SJSA1 (cell line): ENCODE data around the gene PPP4C. TPM values are rescaled to one million over a fixed set of nuclear protein-coding genes. Genes with fewer than 3 reads are reported as not detected.
A peak's percentile ranks its signal among the peaks of the same experiment; 100 is the strongest.

Source experiments
- DNase-seq, 2 experiments: peaks; one replicate each; pipeline ENCODE4 v3.0.0-alpha.2; 2015 to 2020; ENCODE audit warnings: low spot score in 2 of 2, low read depth in 1 of 2
- H3K27ac ChIP-seq: fragments of 250-450 bp; sonication (Bioruptor Pico); 2 replicates; pipeline ENCODE4 v1.5.1; 2020; ENCODE audit warnings: mild to moderate bottlenecking, moderate library complexity
- H3K27me3 ChIP-seq: fragments of 250-450 bp; sonication (Bioruptor Pico); replicated peaks from 2 replicates; pipeline ENCODE4 v1.5.1; 2020; ENCODE audit warnings: mild to moderate bottlenecking, moderate library complexity
- H3K36me3 ChIP-seq: fragments of 250-450 bp; sonication (Bioruptor Pico); 2 replicates; pipeline ENCODE4 v1.5.1; 2020; ENCODE audit warnings: mild to moderate bottlenecking
- H3K4me1 ChIP-seq: fragments of 250-450 bp; sonication (Bioruptor Pico); replicated peaks from 2 replicates; pipeline ENCODE4 v1.6.1; 2021; ENCODE audit warnings: mild to moderate bottlenecking
- H3K4me3 ChIP-seq: fragments of 250-450 bp; sonication (Bioruptor Pico); 2 replicates; pipeline ENCODE4 v1.5.1; 2020; ENCODE audit warnings: mild to moderate bottlenecking
- H3K9me3 ChIP-seq: fragments of 250-450 bp; sonication (Bioruptor Pico); replicated peaks from 2 replicates; pipeline ENCODE4 v1.5.1; 2020; ENCODE audit warnings: mild to moderate bottlenecking
- total RNA-seq: library from RNA; depleted of rRNA; stranded (reverse); fragments of >200 nt; shearing (Covaris generic); gene quantifications from 2 replicates; pipeline ENCODE4 v1.2.3, GENCODE V29; 2014

The PPP4C gene
- total RNA-seq, 1 experiment from 2014 or later = 134 TPM

GRCh38 chr16:30046178-30046577 lies 29.6 kb upstream of the PPP4C start:
- Histone ChIP-seq H3K4me1 (0 out of 2 replicates have a peak, but pooled peaks cover 2% of the 10 kb centered on the region), H3K4me3 (no peak overlapping the region), H3K9me3 (no peaks in the 10 kb centered on the region), H3K27me3 (no peaks in the 10 kb centered on the region), H3K27ac (no peak overlapping the region), H3K36me3 (no peaks in the 10 kb centered on the region)
- no peak for DNase-seq

DNA sequence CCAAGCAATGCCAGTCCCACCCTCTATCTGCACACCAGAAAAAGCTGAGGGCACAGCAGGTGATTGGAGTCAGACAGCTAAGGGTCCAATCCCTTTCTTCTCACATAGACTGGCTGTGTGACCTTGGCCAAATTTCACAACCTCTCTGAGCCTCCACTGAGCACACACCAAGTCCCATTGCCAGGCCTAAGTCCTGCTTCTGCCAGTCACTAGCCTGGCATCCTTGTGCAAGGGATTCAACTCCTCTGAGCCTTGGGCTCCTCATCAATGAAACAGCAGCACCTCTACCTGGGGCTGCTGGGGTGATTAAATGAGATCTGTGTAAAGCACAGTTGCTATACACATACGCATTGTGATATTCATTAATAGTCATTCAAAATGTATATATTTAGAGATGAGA lies 29.2 kb upstream of the PPP4C start:
- H3K36me3 ChIP-seq = no peaks in the 10 kb centered on the region
- H3K9me3 ChIP-seq = no peaks in the 10 kb centered on the region
- no peak for DNase-seq
- H3K4me1 ChIP-seq = peaks cover 4% of the 10 kb centered on the region
- H3K27me3 ChIP-seq = no peaks in the 10 kb centered on the region
- H3K27ac ChIP-seq = no peak overlapping the region
- H3K4me3 ChIP-seq = no peak overlapping the region

- Histone ChIP-seq H3K27ac (no peak overlapping the region), H3K9me3 (no peaks in the 10 kb centered on the region), H3K4me3 (no peak overlapping the region), H3K36me3 (peaks cover 4% of the 10 kb centered on the region; the same call in 1 of the 2 replicates), H3K27me3 (no peaks in the 10 kb centered on the region), H3K4me1 (peaks cover 23% of the 10 kb centered on the region)
- no peak for DNase-seq
Measured at GRCh38 chr16:30049871-30050270, 25.9 kb upstream of the PPP4C start.

DNA sequence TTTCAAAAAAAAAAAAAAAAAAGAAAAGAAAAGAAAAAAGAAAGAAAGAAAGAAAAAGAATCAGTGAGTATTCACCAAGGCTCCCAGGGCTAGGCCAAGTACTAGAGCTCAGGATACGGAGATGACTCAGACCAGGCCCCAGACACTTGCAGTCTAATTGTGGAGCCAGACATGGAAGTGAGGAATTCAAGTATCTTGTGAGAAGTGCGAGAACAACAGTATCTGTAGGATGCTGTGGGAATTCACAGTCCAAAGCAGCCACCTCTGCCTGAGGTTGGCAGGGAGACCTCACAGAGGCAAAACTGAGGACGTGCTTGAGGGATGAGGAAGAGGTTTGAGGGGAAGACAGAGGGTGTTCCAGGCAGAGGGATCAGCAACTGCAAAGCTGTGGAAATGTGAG lies 24.3 kb upstream of the PPP4C start:
- peak; percentile 61 to 73 for DNase-seq
- no peak overlapping the region for H3K4me3 ChIP-seq
- peak overlapping the region; percentile 87 for H3K27ac ChIP-seq
- H3K4me1 ChIP-seq = peaks cover 23% of the 10 kb centered on the region
- H3K9me3 ChIP-seq = no peaks in the 10 kb centered on the region
- no peaks in the 10 kb centered on the region for H3K27me3 ChIP-seq
- H3K36me3 ChIP-seq = peaks cover 16% of the 10 kb centered on the region

- H3K27me3 ChIP-seq = no peaks in the 10 kb centered on the region
- peak overlapping the region; percentile 58 for H3K4me3 ChIP-seq
- peak overlapping the region; percentile 87 for H3K27ac ChIP-seq
- H3K9me3 ChIP-seq = no peaks in the 10 kb centered on the region
- peaks cover 23% of the 10 kb centered on the region for H3K4me1 ChIP-seq
- peak; percentile 95 to 97 for DNase-seq
- peaks cover 25% of the 10 kb centered on the region for H3K36me3 ChIP-seq
Measured at GRCh38 chr16:30052671-30053372, 23.0 kb upstream of the PPP4C start.

- peak overlapping the region; percentile 58 for H3K4me3 ChIP-seq
- peaks cover 23% of the 10 kb centered on the region for H3K4me1 ChIP-seq
- DNase-seq = peak; percentile 67 to 72
Measured at GRCh38 chr16:30053376-30054015, 22.3 kb upstream of the PPP4C start.

DNA sequence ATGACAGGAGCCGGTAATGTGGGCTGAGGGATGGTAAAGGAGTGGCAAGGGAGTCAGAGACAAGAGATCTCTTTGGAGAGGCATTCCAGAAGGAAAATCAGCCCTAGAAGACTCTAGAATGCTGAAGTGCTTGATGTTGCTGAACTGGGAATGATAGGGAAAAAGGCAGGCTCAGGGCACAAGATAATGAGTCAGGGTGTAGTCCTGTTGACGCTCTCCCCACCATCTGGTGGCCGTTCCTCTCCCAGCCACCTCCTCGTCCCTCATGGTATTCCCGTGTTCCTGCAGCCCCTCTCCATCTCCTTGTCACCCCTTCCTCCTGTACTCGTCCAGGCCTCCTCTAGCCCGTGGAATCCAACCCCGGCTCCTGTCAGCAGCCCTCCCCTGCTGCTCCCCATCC lies 21.3 kb upstream of the PPP4C start:
- H3K27ac ChIP-seq = no peak overlapping the region
- no peaks in the 10 kb centered on the region for H3K27me3 ChIP-seq
- no peak overlapping the region for H3K4me3 ChIP-seq
- H3K4me1 ChIP-seq = peaks cover 23% of the 10 kb centered on the region
- H3K36me3 ChIP-seq = peaks cover 30% of the 10 kb centered on the region
- no peaks in the 10 kb centered on the region for H3K9me3 ChIP-seq
- DNase-seq = no peak

More at GRCh38 chr16:30053376-30054015, 22.3 kb upstream of the PPP4C start:
- no peaks in the 10 kb centered on the region for H3K9me3 ChIP-seq
- peak overlapping the region; percentile 87 for H3K27ac ChIP-seq
- no peaks in the 10 kb centered on the region for H3K27me3 ChIP-seq
- H3K36me3 ChIP-seq = peaks cover 25% of the 10 kb centered on the region

DNA sequence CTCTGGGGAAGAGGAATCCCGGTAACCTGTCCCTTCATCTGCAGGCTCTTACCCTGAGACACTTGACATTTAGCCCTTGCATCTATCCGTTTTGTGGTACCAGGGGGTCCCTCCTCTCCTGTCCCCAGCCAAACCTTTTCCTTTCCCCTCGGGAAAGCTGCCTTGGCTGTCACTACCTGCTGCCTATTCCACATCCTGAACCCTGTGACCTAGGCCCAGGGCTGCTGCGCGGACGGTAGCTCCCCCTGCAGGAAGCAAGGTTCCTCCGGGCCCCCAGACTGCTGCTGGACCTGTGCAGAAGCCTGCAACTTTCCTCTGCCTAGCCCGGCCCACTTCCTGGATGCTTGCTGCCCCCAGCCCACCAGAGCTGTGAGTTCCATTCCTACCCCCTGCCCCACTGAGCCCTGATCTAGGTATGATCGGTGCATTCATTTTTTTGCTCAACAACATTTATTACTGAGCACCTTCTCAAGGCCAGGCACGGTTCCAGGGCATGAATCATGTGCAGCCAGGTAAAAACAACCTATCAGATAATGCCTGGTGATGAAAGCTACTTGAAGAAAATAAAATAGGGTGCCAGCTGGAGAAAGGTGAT lies 20.7 kb upstream of the PPP4C start:
- H3K9me3 ChIP-seq = no peaks in the 10 kb centered on the region
- H3K27ac ChIP-seq = no peak overlapping the region
- peaks cover 23% of the 10 kb centered on the region for H3K4me1 ChIP-seq
- no peak for DNase-seq
- H3K4me3 ChIP-seq = no peak overlapping the region
- peaks cover 36% of the 10 kb centered on the region for H3K36me3 ChIP-seq
- H3K27me3 ChIP-seq = no peaks in the 10 kb centered on the region

- no peaks in the 10 kb centered on the region for H3K27me3 ChIP-seq
- peaks cover 19% of the 10 kb centered on the region for H3K4me1 ChIP-seq
- H3K4me3 ChIP-seq = no peak overlapping the region
- H3K36me3 ChIP-seq = peaks cover 42% of the 10 kb centered on the region
- no peak for DNase-seq
- no peaks in the 10 kb centered on the region for H3K9me3 ChIP-seq
- no peak overlapping the region for H3K27ac ChIP-seq
Measured at GRCh38 chr16:30060346-30060745, 15.4 kb upstream of the PPP4C start.

GRCh38 chr16:30060836-30061554 lies 14.8 kb upstream of the PPP4C start:
- no peaks in the 10 kb centered on the region for H3K9me3 ChIP-seq
- peaks cover 41% of the 10 kb centered on the region for H3K36me3 ChIP-seq
- H3K4me1 ChIP-seq = peaks cover 19% of the 10 kb centered on the region
- no peak overlapping the region for H3K27ac ChIP-seq
- DNase-seq = no peak
- H3K27me3 ChIP-seq = no peaks in the 10 kb centered on the region
- no peak overlapping the region for H3K4me3 ChIP-seq

DNA sequence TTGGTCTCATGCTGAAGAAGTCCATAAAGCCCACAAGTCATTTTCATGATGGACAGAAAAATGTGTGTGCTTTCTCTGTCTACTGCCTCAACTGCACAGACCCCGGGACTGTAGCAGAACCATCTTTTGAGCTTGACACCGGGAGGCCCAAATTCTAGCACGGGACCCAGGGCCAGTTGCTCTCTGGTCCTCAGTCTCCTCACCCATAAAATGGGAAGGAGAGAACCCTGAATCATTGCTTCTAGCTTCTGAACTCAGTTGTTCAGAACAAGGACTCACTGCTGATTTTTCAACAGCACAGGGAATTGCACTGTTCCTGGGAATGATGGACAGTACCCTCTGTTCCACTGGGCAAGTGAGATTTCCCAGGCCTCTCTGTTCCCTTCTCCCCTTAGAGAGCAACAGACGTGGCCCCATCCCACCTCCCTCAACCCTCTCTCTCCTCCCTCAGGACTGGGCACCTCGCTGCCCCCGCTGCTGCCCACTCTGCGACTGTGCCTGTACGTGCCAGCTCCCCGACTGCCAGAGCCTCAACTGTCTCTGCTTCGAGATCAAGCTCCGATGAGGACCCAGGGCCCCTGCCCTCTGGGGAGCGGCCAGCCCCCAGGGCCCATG lies 12.4 kb upstream of the PPP4C start:
- Histone ChIP-seq H3K27me3 (no peaks in the 10 kb centered on the region), H3K36me3 (peaks cover 53% of the 10 kb centered on the region), H3K9me3 (no peaks in the 10 kb centered on the region), H3K4me1 (peaks cover 30% of the 10 kb centered on the region), H3K4me3 (no peak overlapping the region), H3K27ac (no peak overlapping the region)
- no peak for DNase-seq

DNA sequence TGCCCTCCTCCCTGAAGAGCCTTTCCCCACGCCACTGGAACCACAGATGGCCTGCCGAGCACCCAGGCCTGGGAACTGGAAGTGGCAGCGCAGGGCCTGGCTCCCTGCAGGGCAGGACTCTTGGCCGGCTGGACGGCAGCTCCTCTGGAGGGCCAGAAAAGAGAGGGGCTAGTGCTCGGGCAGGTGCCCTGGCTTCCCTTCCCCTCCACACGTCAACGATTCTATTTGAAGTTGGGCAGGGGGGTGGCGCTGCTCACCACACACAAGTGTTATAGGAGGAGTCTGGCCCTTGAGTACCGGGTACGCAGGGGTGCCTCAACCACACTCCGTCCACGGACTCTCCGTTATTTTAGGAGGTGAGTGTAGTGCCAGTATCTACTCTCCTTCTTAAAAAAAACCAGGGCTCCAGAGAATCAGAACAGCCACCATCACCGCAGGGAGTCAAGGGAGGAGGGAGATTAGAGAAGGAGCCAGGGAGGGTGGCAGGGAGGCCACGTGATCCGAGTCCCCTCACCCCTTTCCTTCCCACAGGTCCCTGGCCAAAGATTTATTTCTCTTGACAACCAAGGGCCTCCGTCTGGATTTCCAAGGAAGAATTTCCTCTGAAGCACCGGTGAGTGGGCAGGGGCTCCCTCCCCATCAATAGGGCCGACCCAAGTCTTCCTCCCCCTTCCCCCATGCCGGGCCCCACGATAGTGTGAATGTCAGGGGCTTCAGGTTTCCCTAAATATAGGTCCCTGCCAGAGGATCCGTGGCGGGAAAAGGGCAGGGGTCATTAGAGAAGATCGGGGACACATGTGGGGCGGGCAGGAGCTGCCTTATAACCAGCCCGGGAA lies 11.7 kb upstream of the PPP4C start:
- Histone ChIP-seq H3K36me3 (peaks cover 56% of the 10 kb centered on the region), H3K9me3 (no peaks in the 10 kb centered on the region), H3K4me3 (peak overlapping the region; percentile 79), H3K4me1 (peaks cover 30% of the 10 kb centered on the region), H3K27me3 (no peaks in the 10 kb centered on the region), H3K27ac (peak overlapping the region; percentile 93)
- DNase-seq = peak in 1 of 2 experiments; percentile 28

GRCh38 chr16:30064729-30065101 lies 11.1 kb upstream of the PPP4C start:
- Histone ChIP-seq H3K4me3 (peak overlapping the region; percentile 79), H3K9me3 (no peaks in the 10 kb centered on the region), H3K36me3 (peaks cover 59% of the 10 kb centered on the region), H3K4me1 (peaks cover 30% of the 10 kb centered on the region), H3K27me3 (no peaks in the 10 kb centered on the region), H3K27ac (peak overlapping the region; percentile 93)
- no peak for DNase-seq
